ENCODE data around the gene CFAP46.
"Not testable (repeated sequence)": the region's sequence is repeated elsewhere in the genome, so short reads cannot be mapped to it uniquely, and the experiment has no call there.

CFAP46 gene

GRCh38 chr10:132939957-132940790 is 2.2 kb downstream of the CFAP46 start:
- no peaks in the 10 kb centered on the region for H3K9me3 ChIP-seq (ENCODE audit: control insufficient read depth, insufficient read depth, low read length)
- no peaks in the 10 kb centered on the region for H3K36me3 ChIP-seq (ENCODE audit: control insufficient read depth, insufficient read depth, low read length)
- H3K27me3 ChIP-seq (ENCODE audit: control insufficient read depth, insufficient read depth, low read length): no peaks in the 10 kb centered on the region
- H3K9ac ChIP-seq (ENCODE audit: low read depth, low read length): no peak overlapping the region
- no peak overlapping the region for H3K27ac ChIP-seq (ENCODE audit: low read depth, low read length)
- H3K4me3 ChIP-seq (ENCODE audit: low read depth, low read length): no peak overlapping the region
- H3K4me1 ChIP-seq (ENCODE audit: control insufficient read depth, insufficient read depth, low read length): no peaks in the 10 kb centered on the region

- Histone ChIP-seq H3K27ac (ENCODE audit: low read depth, low read length) (no peak overlapping the region), H3K4me3 (ENCODE audit: low read depth, low read length) (no peak overlapping the region), H3K4me1 (ENCODE audit: control insufficient read depth, insufficient read depth, low read length) (no peaks in the 10 kb centered on the region), H3K9ac (ENCODE audit: low read depth, low read length) (no peak overlapping the region), H3K9me3 (ENCODE audit: control insufficient read depth, insufficient read depth, low read length) (no peaks in the 10 kb centered on the region), H3K36me3 (ENCODE audit: control insufficient read depth, insufficient read depth, low read length) (no peaks in the 10 kb centered on the region), H3K27me3 (ENCODE audit: control insufficient read depth, insufficient read depth, low read length) (no peaks in the 10 kb centered on the region)
These were observed 2.9 kb downstream of the CFAP46 start for GRCh38 chr10:132939378-132939955.

- no peaks in the 10 kb centered on the region for H3K36me3 ChIP-seq (ENCODE audit: control insufficient read depth, insufficient read depth, low read length)
- H3K27me3 ChIP-seq (ENCODE audit: control insufficient read depth, insufficient read depth, low read length): no peaks in the 10 kb centered on the region
- no peaks in the 10 kb centered on the region for H3K4me1 ChIP-seq (ENCODE audit: control insufficient read depth, insufficient read depth, low read length)
- H3K9me3 ChIP-seq (ENCODE audit: control insufficient read depth, insufficient read depth, low read length): no peaks in the 10 kb centered on the region
- H3K27ac ChIP-seq (ENCODE audit: low read depth, low read length): no peak overlapping the region
- no peak overlapping the region for H3K4me3 ChIP-seq (ENCODE audit: low read depth, low read length)
- no peak overlapping the region for H3K9ac ChIP-seq (ENCODE audit: low read depth, low read length)
These were observed 3.7 kb downstream of the CFAP46 start for GRCh38 chr10:132938472-132939339.

- Histone ChIP-seq H3K9ac (ENCODE audit: low read depth, low read length) (no peak overlapping the region), H3K36me3 (ENCODE audit: control insufficient read depth, insufficient read depth, low read length) (no peaks in the 10 kb centered on the region), H3K4me1 (ENCODE audit: control insufficient read depth, insufficient read depth, low read length) (no peaks in the 10 kb centered on the region), H3K4me3 (ENCODE audit: low read depth, low read length) (no peak overlapping the region), H3K27ac (ENCODE audit: low read depth, low read length) (no peak overlapping the region), H3K27me3 (ENCODE audit: control insufficient read depth, insufficient read depth, low read length) (no peaks in the 10 kb centered on the region), H3K9me3 (ENCODE audit: control insufficient read depth, insufficient read depth, low read length) (no peaks in the 10 kb centered on the region)
These were observed 4.5 kb downstream of the CFAP46 start for GRCh38 chr10:132937861-132938260.

- Histone ChIP-seq H3K36me3 (ENCODE audit: control insufficient read depth, insufficient read depth, low read length) (no peaks in the 10 kb centered on the region), H3K4me1 (ENCODE audit: control insufficient read depth, insufficient read depth, low read length) (no peaks in the 10 kb centered on the region), H3K4me3 (ENCODE audit: low read depth, low read length) (no peak overlapping the region)
These were observed 7.4 kb downstream of the CFAP46 start for GRCh38 chr10:132934953-132935352.

GRCh38 chr10:132933308-132934042 is 8.9 kb downstream of the CFAP46 start:
- Histone ChIP-seq H3K4me3 (ENCODE audit: low read depth, low read length) (no peak overlapping the region), H3K36me3 (ENCODE audit: control insufficient read depth, insufficient read depth, low read length) (no peaks in the 10 kb centered on the region), H3K27me3 (ENCODE audit: control insufficient read depth, insufficient read depth, low read length) (no peaks in the 10 kb centered on the region), H3K27ac (ENCODE audit: low read depth, low read length) (no peak overlapping the region), H3K9ac (ENCODE audit: low read depth, low read length) (no peak overlapping the region), H3K4me1 (ENCODE audit: control insufficient read depth, insufficient read depth, low read length) (no peaks in the 10 kb centered on the region), H3K9me3 (ENCODE audit: control insufficient read depth, insufficient read depth, low read length) (no peaks in the 10 kb centered on the region)

More at GRCh38 chr10:132934953-132935352, 7.4 kb downstream of the CFAP46 start:
- Histone ChIP-seq H3K9me3 (ENCODE audit: control insufficient read depth, insufficient read depth, low read length) (no peaks in the 10 kb centered on the region), H3K9ac (ENCODE audit: low read depth, low read length) (no peak overlapping the region), H3K27ac (ENCODE audit: low read depth, low read length) (no peak overlapping the region), H3K27me3 (ENCODE audit: control insufficient read depth, insufficient read depth, low read length) (no peaks in the 10 kb centered on the region)

GRCh38 chr10:132932461-132933307 is 9.7 kb downstream of the CFAP46 start:
- no peaks in the 10 kb centered on the region for H3K9me3 ChIP-seq (ENCODE audit: control insufficient read depth, insufficient read depth, low read length)
- no peak overlapping the region for H3K9ac ChIP-seq (ENCODE audit: low read depth, low read length)
- H3K4me1 ChIP-seq (ENCODE audit: control insufficient read depth, insufficient read depth, low read length): no peaks in the 10 kb centered on the region
- H3K4me3 ChIP-seq (ENCODE audit: low read depth, low read length): no peak overlapping the region
- no peaks in the 10 kb centered on the region for H3K36me3 ChIP-seq (ENCODE audit: control insufficient read depth, insufficient read depth, low read length)
- H3K27ac ChIP-seq (ENCODE audit: low read depth, low read length): no peak overlapping the region
- no peaks in the 10 kb centered on the region for H3K27me3 ChIP-seq (ENCODE audit: control insufficient read depth, insufficient read depth, low read length)

- H3K27me3 ChIP-seq (ENCODE audit: control insufficient read depth, insufficient read depth, low read length); H3K9ac ChIP-seq (ENCODE audit: low read depth, low read length); H3K9me3 ChIP-seq (ENCODE audit: control insufficient read depth, insufficient read depth, low read length); H3K36me3 ChIP-seq (ENCODE audit: control insufficient read depth, insufficient read depth, low read length); H3K27ac ChIP-seq (ENCODE audit: low read depth, low read length); H3K4me3 ChIP-seq (ENCODE audit: low read depth, low read length); H3K4me1 ChIP-seq (ENCODE audit: control insufficient read depth, insufficient read depth, low read length): not testable (repeated sequence)
These were observed 10.8 kb downstream of the CFAP46 start for GRCh38 chr10:132931258-132932250.

GRCh38 chr10:132930701-132931100 is 11.7 kb downstream of the CFAP46 start:
- H3K27me3 ChIP-seq (ENCODE audit: control insufficient read depth, insufficient read depth, low read length); H3K4me3 ChIP-seq (ENCODE audit: low read depth, low read length); H3K4me1 ChIP-seq (ENCODE audit: control insufficient read depth, insufficient read depth, low read length); H3K9me3 ChIP-seq (ENCODE audit: control insufficient read depth, insufficient read depth, low read length); H3K9ac ChIP-seq (ENCODE audit: low read depth, low read length); H3K36me3 ChIP-seq (ENCODE audit: control insufficient read depth, insufficient read depth, low read length); H3K27ac ChIP-seq (ENCODE audit: low read depth, low read length): not testable (repeated sequence)
